HG02938 (cell line): Measurements from ENCODE around the gene PLD4.

Experiments used
- ATAC-seq: cut with Tn5 transposase; IDR thresholded peaks from one replicate; pipeline ENCODE4 v1.9.1; 2021; ENCODE audit warnings: mild to moderate bottlenecking, moderate library complexity; ENCODE audit not compliant: unreplicated experiment

PLD4 gene

GRCh38 chr14:104973135-104973384 is 48.4 kb downstream of the PLD4 start:
- no peak for ATAC-seq

- ATAC-seq, result no peak
These were observed 48.9 kb downstream of the PLD4 start for GRCh38 chr14:104973385-104974145.

- no peak for ATAC-seq
These were observed 49.5 kb downstream of the PLD4 start for GRCh38 chr14:104974146-104974541.

GRCh38 chr14:104974665-104975390 is 50.1 kb downstream of the PLD4 start:
- ATAC-seq, result no peak

GRCh38 chr14:104975481-104976197 is 51.0 kb downstream of the PLD4 start:
- ATAC-seq, result no peak

GRCh38 chr14:104976198-104977007 is 51.7 kb downstream of the PLD4 start:
- ATAC-seq, result no peak

GRCh38 chr14:104977008-104977680 is 52.5 kb downstream of the PLD4 start:
- no peak for ATAC-seq

- ATAC-seq, result no peak
These were observed 53.3 kb downstream of the PLD4 start, which contains the start of gene AHNAK2 for GRCh38 chr14:104977681-104978653. AHNAK2 (minus strand) TSS chr14:104978374; CDS start chr14:104978237, 137 bp downstream.

GRCh38 chr14:104978746-104979691 is 54.3 kb downstream of the PLD4 start:
- ATAC-seq, result no peak

GRCh38 chr14:104979758-104980610 is 55.3 kb downstream of the PLD4 start:
- ATAC-seq, result no peak

- ATAC-seq, result no peak
These were observed 56.2 kb downstream of the PLD4 start for GRCh38 chr14:104980611-104981531.

- no peak for ATAC-seq
These were observed 57.2 kb downstream of the PLD4 start for GRCh38 chr14:104981699-104982541.

- no peak for ATAC-seq
These were observed 58.0 kb downstream of the PLD4 start for GRCh38 chr14:104982548-104983230.
